Brain microvascular endothelial cell (primary cell): Measurements from ENCODE around the gene RPS3A.
"Not testable (repeated sequence)": the region's sequence is repeated elsewhere in the genome, so short reads cannot be mapped to it uniquely, and the experiment has no call there.

Experiments used
- DNase-seq: peaks from one replicate; pipeline ENCODE4 v3.0.0-alpha.2; 2020
- H3K27ac ChIP-seq: fragments of 250-450 bp; sonication (Bioruptor Pico); 2 replicates; pipeline ENCODE4 v1.5.1; 2020; ENCODE audit warnings: mild to moderate bottlenecking, moderate library complexity
- H3K27me3 ChIP-seq: fragments of 250-450 bp; sonication (Bioruptor Pico); replicated peaks from 2 replicates; pipeline ENCODE4 v1.5.1; 2020; ENCODE audit warnings: mild to moderate bottlenecking
- H3K36me3 ChIP-seq: fragments of 250-450 bp; sonication (Bioruptor Pico); replicated peaks from 2 replicates; pipeline ENCODE4 v1.5.1; 2020; ENCODE audit warnings: mild to moderate bottlenecking
- H3K4me3 ChIP-seq: 2 replicates; pipeline ENCODE4 v1.5.1; 2011; ENCODE audit warnings: low read depth, mild to moderate bottlenecking, control low read depth, low read length, moderate library complexity
- CTCF ChIP-seq: IDR thresholded peaks from 2 replicates; pipeline ENCODE4 v1.5.1; 2011; ENCODE audit warnings: low read depth, mild to moderate bottlenecking, moderate library complexity, low read length, control low read depth, inconsistent platforms; ENCODE audit errors: missing control alignments
- in situ Hi-C: cut with HindIII; loops from 2 replicates; pipeline ENCODE4 v1.10.0; 2017; ENCODE audit warnings: low sequenced_read_pairs, low pct_ligation_motif_present

Gene RPS3A

GRCh38 chr4:151129796-151130195 lies 30.4 kb downstream of the RPS3A start:
- no peak overlapping the region for H3K4me3 ChIP-seq
- H3K27ac ChIP-seq: no peak overlapping the region
- in situ Hi-C loops: no loop called here
- no peak for TF ChIP-seq CTCF
- H3K36me3 ChIP-seq: peaks cover 28% of the 10 kb centered on the region
- no peak for DNase-seq
- no peaks in the 10 kb centered on the region for H3K27me3 ChIP-seq

GRCh38 chr4:151133311-151133710 lies 33.9 kb downstream of the RPS3A start:
- Histone ChIP-seq H3K27ac (no peak overlapping the region), H3K4me3 (no peak overlapping the region), H3K36me3 (peaks cover 16% of the 10 kb centered on the region), H3K27me3 (no peaks in the 10 kb centered on the region)
- DNase-seq: no peak
- no peak for TF ChIP-seq CTCF
- in situ Hi-C loops: no loop called here

GRCh38 chr4:151136048-151136447 lies 36.6 kb downstream of the RPS3A start:
- H3K4me3 ChIP-seq: not testable (repeated sequence)
- H3K36me3 ChIP-seq: peaks cover 12% of the 10 kb centered on the region

GRCh38 chr4:151139814-151140213 lies 40.4 kb downstream of the RPS3A start:
- no peaks in the 10 kb centered on the region for H3K27me3 ChIP-seq
- no peak for TF ChIP-seq CTCF
- in situ Hi-C loops: no loop called here
- no peak overlapping the region for H3K27ac ChIP-seq
- DNase-seq: no peak
- no peak overlapping the region for H3K4me3 ChIP-seq
- peaks cover 13% of the 10 kb centered on the region for H3K36me3 ChIP-seq

More at GRCh38 chr4:151136048-151136447, 36.6 kb downstream of the RPS3A start:
- in situ Hi-C loops, DNase-seq, H3K27ac ChIP-seq, H3K27me3 ChIP-seq: not testable (repeated sequence)

DNA sequence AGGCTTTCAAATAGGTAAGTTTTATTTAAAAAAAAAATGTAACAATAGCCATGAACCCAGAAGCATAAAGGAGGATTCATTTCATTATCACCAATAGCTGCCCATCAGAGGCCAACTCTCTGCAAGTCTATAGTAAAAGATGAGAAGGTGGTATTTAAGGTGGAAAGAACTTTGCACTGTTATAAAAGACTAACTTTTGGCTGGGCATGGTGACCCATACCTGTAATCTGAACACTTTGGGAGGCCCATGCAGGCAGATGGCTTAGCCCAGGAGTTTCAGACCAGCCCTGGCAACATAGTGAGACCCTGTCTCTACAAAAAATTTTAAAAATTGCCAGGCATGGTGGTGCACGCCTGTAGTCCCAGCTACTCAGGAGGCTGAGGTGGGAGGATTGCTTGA lies 43.3 kb downstream of the RPS3A start:
- Histone ChIP-seq H3K4me3 (no peak overlapping the region), H3K27ac (no peak overlapping the region), H3K36me3 (peaks cover 24% of the 10 kb centered on the region), H3K27me3 (no peaks in the 10 kb centered on the region)
- DNase-seq: no peak
- TF ChIP-seq CTCF: no peak
- in situ Hi-C loops: no loop called here

DNA sequence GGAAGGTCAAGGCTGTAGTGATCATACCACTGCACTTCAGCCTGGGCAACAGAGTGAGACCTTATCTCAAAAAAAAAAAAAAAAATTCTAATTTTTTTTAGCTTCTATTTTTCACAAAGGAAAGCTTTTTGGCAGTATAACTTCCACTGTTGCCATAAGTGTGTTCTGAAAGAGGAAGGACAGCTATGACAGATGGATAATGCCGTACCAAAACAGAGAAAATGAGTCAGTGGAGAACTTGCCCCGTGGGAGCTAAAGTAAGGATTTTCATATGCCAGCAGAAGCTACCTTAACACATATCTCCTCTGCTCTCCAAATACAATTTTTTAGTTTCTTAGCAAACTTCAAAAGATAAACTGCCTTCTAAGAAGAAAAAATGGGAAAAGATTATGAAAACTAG lies 43.7 kb downstream of the RPS3A start:
- Histone ChIP-seq H3K27me3 (no peaks in the 10 kb centered on the region), H3K4me3 (no peak overlapping the region), H3K36me3 (peaks cover 26% of the 10 kb centered on the region), H3K27ac (no peak overlapping the region)
- no peak for TF ChIP-seq CTCF
- DNase-seq: no peak
- in situ Hi-C loops: no loop called here
